Lung microvascular endothelial cell (primary cell): ENCODE measurements around the gene LCAT. TPM values are rescaled to one million over a fixed set of nuclear protein-coding genes. Genes with fewer than 3 reads are reported as not detected.

Experiments used
- DNase-seq, 2 donors: peaks; one replicate each; pipeline versions ENCODE4 v3.0.0 to v3.0.0-alpha.2; 2010; ENCODE audit warnings: low read depth in 2 of 2
- total RNA-seq: library from RNA; depleted of rRNA; stranded (reverse); fragments of >200 nt; gene quantifications from 2 replicates; pipeline ENCODE4 v1.2.1, GENCODE V29; 2014

LCAT gene
- total RNA-seq, 1 donor from 2014 or later: 5.4 TPM

DNA sequence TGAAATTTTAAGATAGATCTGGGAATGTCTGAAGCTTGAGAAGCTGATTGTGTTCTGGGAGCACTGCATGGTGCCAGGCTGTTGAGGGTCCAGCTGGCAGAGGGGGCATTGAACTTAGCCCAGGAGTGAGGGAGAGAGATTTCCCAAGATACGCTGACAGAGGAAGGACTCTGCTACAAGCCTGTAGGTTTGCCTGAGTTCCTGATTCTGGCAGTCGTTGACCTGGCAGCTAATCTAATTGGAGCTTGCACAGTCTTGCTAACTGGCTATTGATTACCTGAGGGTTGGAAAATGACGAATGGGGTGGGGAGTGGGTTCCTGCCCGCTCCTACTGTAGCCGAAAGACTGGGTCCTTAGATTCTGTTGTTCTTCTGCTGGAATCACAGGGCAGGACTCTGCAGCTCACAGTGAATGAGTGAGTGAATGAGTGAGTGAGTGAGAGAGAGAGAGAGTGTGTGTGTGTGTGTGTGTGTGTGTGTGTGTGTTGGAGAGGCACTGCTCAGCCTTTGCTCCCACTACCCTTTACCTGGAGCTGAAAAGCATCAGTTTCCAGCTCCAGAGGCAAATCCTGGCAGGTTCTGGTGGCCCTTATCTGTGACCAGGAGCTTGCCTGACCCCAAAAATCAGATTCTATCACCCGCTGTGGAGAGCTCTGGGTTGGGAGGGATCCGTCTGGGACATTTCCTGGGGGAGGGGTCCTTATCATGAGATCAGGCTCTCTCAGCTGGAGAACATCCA is 29.0 kb downstream of the LCAT start:
- DNase-seq: no peak

DNA sequence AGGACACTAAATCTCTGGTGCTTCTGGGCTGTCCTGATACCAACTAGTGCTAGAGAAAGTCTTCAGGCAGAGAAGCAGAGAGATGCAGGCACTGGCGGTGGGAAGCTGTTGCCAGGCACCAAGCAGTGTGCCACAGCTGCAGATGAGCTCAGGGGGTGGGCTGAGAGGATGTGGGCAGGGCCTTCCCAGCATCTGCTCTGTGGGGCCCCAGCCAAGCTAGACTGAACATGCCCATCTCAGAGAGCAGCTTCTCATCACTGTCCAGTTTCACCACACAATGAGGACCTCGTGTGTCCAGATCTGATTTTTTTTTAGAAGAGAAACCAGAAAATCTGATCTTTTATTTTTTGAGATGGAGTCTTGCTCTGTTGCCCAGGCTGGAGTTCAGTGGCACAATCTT is 33.8 kb downstream of the LCAT start:
- DNase-seq: peak in 1 of 2 donors; percentile 60

DNA sequence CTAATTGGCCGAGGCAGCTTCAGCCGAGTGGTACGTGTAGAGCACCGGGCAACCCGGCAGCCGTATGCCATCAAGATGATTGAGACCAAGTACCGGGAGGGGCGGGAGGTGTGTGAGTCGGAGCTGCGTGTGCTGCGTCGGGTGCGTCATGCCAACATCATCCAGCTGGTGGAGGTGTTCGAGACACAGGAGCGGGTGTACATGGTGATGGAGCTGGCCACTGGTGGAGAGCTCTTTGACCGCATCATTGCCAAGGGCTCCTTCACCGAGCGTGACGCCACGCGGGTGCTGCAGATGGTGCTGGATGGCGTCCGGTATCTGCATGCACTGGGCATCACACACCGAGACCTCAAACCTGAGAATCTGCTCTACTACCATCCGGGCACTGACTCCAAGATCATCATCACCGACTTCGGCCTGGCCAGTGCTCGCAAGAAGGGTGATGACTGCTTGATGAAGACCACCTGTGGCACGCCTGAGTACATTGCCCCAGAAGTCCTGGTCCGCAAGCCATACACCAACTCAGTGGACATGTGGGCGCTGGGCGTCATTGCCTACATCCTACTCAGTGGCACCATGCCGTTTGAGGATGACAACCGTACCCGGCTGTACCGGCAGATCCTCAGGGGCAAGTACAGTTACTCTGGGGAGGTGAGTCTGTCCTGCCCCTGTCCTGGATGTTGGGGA is 34.7 kb downstream of the LCAT start:
- DNase-seq: no peak

DNA sequence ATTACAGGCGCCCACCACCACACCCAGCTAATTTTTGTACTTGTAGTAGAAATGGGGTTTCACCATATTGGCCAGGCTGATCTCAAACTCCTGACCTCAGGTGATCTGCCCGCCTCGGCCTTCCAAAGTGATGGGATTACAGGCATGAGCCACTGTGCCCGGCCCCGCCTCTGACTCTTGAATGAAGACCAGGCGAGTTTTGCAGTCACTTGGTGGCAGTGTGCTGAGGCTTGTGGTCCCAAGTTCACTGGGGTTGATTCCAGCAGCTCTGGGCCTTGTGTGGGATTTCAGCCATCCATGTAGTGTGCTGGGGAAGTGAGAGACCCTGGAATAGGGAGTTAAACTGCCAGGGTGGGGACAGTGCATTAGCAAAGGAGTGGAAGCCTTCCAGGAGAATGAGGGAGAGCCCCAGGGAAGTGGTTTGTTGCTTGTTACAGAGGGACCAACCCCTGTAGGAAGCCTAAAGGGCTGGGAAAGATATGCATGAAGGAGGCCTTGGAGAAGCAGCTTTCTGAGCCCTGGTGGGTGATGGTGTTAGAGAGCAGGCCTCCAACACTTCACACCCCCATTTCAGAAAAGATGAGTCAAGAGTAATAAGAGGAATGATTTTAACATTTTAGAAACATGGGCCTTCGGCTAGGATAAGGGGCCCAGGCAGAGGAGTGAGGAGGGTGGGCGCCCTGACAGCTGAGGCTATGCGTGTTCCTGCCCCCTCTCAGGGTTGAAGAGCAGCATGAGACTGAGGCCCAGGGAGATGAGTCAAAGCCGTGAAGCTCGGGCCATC is 36.3 kb downstream of the LCAT start:
- DNase-seq: no peak

DNA sequence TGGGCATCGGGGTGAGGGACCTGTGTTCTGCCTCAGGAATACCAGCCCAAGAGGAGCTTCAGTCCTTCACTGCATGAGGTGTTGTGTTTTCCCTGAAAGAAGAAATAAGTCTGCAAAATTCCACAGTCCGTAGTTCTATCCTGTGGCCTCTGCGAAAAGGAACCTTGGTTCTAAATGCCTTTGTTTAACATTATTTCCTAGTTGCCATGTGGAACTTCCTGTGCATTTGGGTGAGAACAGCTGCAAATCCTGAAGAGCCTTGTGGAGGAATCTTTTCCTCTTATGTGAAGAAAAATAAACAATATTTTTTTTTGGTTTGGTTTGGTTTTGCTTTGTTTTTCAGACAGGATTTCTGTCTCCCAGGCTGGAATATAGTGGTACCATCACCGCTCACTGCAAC is 41.1 kb downstream of the LCAT start:
- DNase-seq: peak; percentile 44 to 86

DNA sequence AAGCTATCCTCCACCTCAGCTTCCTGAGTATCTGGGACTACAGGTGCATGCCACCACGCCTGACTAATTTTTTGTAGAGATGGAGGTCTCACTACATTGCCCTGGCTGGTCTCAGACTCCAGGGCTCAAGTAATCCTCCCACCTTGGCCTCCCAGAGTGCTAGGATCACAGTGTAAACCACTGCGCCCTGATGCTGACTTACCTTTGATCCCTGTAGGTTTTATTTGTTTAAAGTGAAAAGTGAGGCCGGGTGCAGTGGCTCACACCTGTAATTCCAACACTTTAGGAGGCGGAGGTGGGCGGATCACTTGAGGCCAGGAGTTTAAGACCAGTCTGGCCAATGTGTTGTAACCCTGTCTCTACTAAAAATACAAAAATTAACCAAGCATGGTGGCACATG is 42.2 kb downstream of the LCAT start:
- DNase-seq: no peak

- peak in 1 of 2 donors; percentile 81 for DNase-seq
Observed at GRCh38 chr16:67897231-67897630, 46.7 kb downstream of the LCAT start.

DNA sequence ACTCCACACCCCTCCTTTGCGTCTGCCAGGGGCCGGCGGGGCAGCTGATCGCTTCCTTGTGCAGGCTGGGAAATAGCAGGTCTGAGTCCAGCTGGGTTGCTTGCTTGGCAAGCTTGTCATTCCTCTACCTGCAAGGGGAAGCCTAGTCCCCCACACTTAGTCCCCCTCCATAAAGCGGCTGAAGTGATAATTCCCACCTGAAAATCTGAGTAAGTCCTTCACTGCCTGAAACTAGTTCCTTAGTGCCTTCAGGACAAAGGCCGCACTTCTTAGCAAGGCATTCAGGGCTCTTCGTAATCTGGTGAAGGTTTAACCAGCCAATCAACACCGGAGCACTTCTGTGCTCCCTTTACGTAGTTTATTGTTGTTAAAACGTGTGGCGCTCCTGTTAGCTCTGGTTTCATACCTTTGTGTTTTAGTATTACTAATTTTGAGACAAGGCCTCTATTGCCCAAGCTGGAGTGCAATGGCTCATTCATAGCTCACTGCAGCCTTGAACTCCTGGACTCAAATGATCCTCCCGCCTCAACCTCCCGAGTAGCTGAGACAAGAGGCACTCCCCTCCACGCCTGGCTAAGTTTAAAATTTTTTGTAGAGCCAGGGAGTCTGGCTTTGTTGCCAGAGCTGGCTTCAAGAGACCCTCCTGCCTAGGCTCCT is 50.0 kb downstream of the LCAT start:
- no peak for DNase-seq

DNA sequence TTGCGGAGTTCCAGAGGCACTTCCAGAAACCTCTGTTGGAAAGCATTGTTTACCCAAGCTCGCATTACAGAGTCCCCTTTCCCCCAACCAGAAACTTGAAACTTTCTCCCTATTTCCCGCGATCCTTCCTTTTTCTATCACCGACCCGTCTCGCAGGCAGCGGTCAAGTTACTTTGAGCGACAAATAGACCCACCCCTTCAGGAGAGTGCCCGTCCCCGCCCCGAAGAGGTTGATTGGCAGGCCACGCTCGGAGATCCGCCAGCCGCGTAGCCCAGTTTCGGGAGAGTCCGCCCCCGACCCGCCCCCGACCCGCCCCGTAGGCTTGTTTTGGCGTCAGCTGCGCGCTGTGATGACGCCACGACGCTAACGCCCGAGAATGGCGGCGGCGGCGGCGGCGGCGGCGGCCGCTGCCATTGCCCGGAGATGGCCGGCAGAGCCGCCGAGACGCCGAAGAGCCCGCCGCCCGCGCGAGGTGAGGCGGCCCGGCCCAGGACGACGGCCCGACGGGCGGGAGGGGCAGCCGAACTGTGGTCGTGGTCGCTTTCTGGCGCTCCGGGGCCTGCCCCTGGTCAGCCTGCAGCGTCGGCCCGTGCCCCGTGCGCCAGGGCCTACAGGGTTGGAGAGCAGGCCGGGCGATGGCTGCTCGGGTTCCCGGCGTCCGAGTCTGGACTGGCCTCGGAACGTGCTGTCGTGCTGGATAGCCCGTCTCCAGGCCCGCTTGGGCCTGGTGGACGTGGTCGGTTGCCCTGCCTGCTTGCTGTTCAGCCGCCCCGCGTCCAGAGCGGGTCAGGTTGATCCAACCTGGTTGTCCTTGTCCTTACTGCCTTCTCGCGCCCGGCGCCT is 50.8 kb downstream of the LCAT start, which contains the start of gene PSKH1:
Gene PSKH1, plus strand, starts transcription at position 356 of the 844 bp plus-strand sequence. CDS start 15,496 bp downstream, outside the sequence.
- peak; percentile 97 for DNase-seq

DNA sequence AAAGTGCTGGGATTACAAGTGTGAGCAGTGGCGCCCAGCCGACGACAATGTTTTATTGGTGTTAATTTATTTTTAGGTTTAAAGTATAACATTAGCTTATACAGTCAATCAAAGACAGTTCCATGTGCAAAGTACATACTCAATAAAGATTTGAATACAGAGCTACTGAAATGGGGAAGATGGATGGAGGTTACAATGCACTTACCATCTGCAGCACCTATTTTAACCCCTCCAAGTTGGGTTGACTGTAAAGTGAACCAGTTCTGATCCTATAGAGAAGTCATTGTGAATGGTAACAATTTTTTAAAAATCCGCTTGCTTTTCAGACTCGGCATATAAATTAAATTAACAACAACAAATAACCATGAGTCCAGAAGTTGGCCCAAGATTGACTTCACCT is 51.5 kb downstream of the LCAT start:
- no peak for DNase-seq

Other genes starting within 250 kb of the LCAT start
- 39.9 and 68.8 TPM in 2 replicates for gene GFOD2, start 224.8 kb downstream of the LCAT start, total RNA-seq
- gene RANBP10, start 137.6 kb downstream of the LCAT start, total RNA-seq: 4.4 and 7.9 TPM in 2 replicates
- gene TSNAXIP1, start 137.2 kb downstream of the LCAT start, total RNA-seq: 0.22 and 0.40 TPM in 2 replicates
- 25.7 and 39.1 TPM in 2 replicates for gene THAP11, start 101.8 kb downstream of the LCAT start, total RNA-seq
- gene NUTF2, start 97.2 kb downstream of the LCAT start, total RNA-seq: 164 and 193 TPM in 2 replicates
- gene CENPT, start 96.4 kb downstream of the LCAT start, total RNA-seq: 12.2 and 20.0 TPM in 2 replicates
- 42.3 and 42.9 TPM in 2 replicates for gene EDC4, start 71.1 kb downstream of the LCAT start, total RNA-seq
- not detected in 2 replicates for gene NRN1L, start 59.2 kb downstream of the LCAT start, total RNA-seq
- 8.3 and 12.9 TPM in 2 replicates for gene PSKH1, start 50.9 kb downstream of the LCAT start, total RNA-seq
- 0.20 and 0.22 TPM in 2 replicates for gene CTRL, start 12.3 kb downstream of the LCAT start, total RNA-seq
- 58.4 and 59.1 TPM in 2 replicates for gene PSMB10, start 7.3 kb downstream of the LCAT start, total RNA-seq
- gene SLC12A4, start 24.5 kb upstream of the LCAT start, total RNA-seq: 41.2 and 108 TPM in 2 replicates
- 0.20 TPM in 1 of 2 replicates, not detected in the other for gene DPEP3, start 36.4 kb upstream of the LCAT start, total RNA-seq
- gene DPEP2, start 55.4 kb upstream of the LCAT start, total RNA-seq: 3.3 and 8.9 TPM in 2 replicates
- under 0.01 TPM in 1 of 2 replicates, not detected in the other for gene DPEP2NB, start 71.8 kb upstream of the LCAT start, total RNA-seq
- gene DDX28, start 79.1 kb upstream of the LCAT start, total RNA-seq: 12.0 and 19.8 TPM in 2 replicates
- gene DUS2, start 79.2 kb upstream of the LCAT start, total RNA-seq: 13.7 and 17.7 TPM in 2 replicates
- gene NFATC3, start 141.2 kb upstream of the LCAT start, total RNA-seq: 13.1 and 18.5 TPM in 2 replicates